ENCODE measurements around the gene PHACTR4.

PHACTR4 gene

GRCh38 chr1:28416509-28417194, 47.1 kb downstream of the PHACTR4 start:
- TF ChIP-seq CTCF (IDR thresholded peaks at IDR 0.05; ENCODE audit: extremely low read depth, insufficient read depth, missing control alignments) = no peak
- no peak for DNase-seq (ENCODE audit: low spot score)
- in situ Hi-C loops (cut with MboI; ENCODE audit: low pct_unique_long_range_greater_than_20kb, low sequenced_read_pairs, unreplicated experiment) = loop anchor here (25.0 kb wide), 1 partner anchor 196 kb away; no protein-coding TSS in a partner anchor

GRCh38 chr1:28417441-28417922, 47.9 kb downstream of the PHACTR4 start:
- DNase-seq (ENCODE audit: low spot score) = peak; percentile 19
- in situ Hi-C loops (cut with MboI; ENCODE audit: low pct_unique_long_range_greater_than_20kb, low sequenced_read_pairs, unreplicated experiment) = loop anchor here (25.0 kb wide), 1 partner anchor 195 kb away; no protein-coding TSS in a partner anchor
- TF ChIP-seq CTCF (IDR thresholded peaks at IDR 0.05; ENCODE audit: extremely low read depth, insufficient read depth, missing control alignments) = no peak

GRCh38 chr1:28417926-28418637, 48.5 kb downstream of the PHACTR4 start:
- TF ChIP-seq CTCF (IDR thresholded peaks at IDR 0.05; ENCODE audit: extremely low read depth, insufficient read depth, missing control alignments) = no peak

GRCh38 chr1:28421744-28422143, 52.2 kb downstream of the PHACTR4 start:
- DNase-seq (ENCODE audit: low spot score) = no peak
- no peak for TF ChIP-seq CTCF (IDR thresholded peaks at IDR 0.05; ENCODE audit: extremely low read depth, insufficient read depth, missing control alignments)
- in situ Hi-C loops (cut with MboI; ENCODE audit: low pct_unique_long_range_greater_than_20kb, low sequenced_read_pairs, unreplicated experiment) = loop anchor here (25.0 kb wide), 1 partner anchor 191 kb away; no protein-coding TSS in a partner anchor

More at GRCh38 chr1:28417926-28418637, 48.5 kb downstream of the PHACTR4 start:
- in situ Hi-C loops (cut with MboI; ENCODE audit: low pct_unique_long_range_greater_than_20kb, low sequenced_read_pairs, unreplicated experiment) = loop anchor here (25.0 kb wide), 1 partner anchor 194 kb away; no protein-coding TSS in a partner anchor
- no peak for DNase-seq (ENCODE audit: low spot score)

- in situ Hi-C loops (cut with MboI; ENCODE audit: low pct_unique_long_range_greater_than_20kb, low sequenced_read_pairs, unreplicated experiment) = no loop called here
- TF ChIP-seq CTCF (IDR thresholded peaks at IDR 0.05; ENCODE audit: extremely low read depth, insufficient read depth, missing control alignments) = no peak
- no peak for DNase-seq (ENCODE audit: low spot score)
Observed at GRCh38 chr1:28426831-28427230, 57.3 kb downstream of the PHACTR4 start.

- TF ChIP-seq CTCF (IDR thresholded peaks at IDR 0.05; ENCODE audit: extremely low read depth, insufficient read depth, missing control alignments) = no peak
- DNase-seq (ENCODE audit: low spot score) = peak; percentile 26
- in situ Hi-C loops (cut with MboI; ENCODE audit: low pct_unique_long_range_greater_than_20kb, low sequenced_read_pairs, unreplicated experiment) = no loop called here
Observed at GRCh38 chr1:28428012-28428411, 58.5 kb downstream of the PHACTR4 start.
